HEK293T (cell line): Measurements from ENCODE around the gene DCBLD1.

Experiments used
- SP1 ChIP-seq: fragments of 450-650 bp; IDR thresholded peaks from 2 replicates; pipeline ENCODE4 v1.6.1; 2017
- SUZ12 ChIP-seq: fragments of 450-650 bp; IDR thresholded peaks from 2 replicates; pipeline ENCODE4 v1.6.1; 2016; ENCODE audit warnings: mild to moderate bottlenecking

DNA sequence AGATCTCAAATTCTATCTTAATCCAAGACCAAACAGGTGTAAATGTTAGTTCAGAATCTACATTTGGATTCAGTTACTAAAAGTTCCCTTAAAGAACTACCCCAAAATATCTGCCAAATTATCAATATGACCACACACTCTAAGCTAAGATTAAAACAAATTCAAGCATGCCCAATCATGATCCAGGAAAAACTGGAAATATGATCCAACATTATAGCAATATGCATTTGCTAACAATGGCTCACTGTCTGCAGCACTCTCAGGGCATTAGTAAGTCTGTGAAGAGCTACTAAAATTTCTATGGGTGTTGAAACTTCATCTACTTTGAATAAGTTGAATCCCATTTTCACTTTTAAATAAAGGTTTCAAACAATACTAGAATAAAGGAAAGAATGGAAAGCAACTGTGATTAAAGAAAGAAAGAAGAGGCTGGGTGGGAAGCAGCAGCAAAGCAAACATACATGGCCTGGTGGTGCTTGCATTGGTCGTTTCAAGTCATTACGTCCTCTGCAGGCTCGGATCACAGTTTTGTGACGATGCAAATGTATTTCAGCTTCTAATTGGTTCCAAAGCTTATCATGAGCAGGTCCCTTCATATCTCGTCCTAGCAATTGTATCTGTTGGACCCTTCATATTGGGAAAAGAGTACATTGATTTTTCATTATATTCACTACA is 90.7 kb downstream of the DCBLD1 start:
- TF ChIP-seq SP1 (no peak), SUZ12 (no peak)
